GM21381 (cell line): Measurements from ENCODE around the gene CACUL1.
"Not testable (repeated sequence)": the region's sequence is repeated elsewhere in the genome, so short reads cannot be mapped to it uniquely, and the experiment has no call there.

Experiments used
- ATAC-seq: cut with Tn5 transposase; IDR thresholded peaks from one replicate; pipeline ENCODE4 v1.9.1; 2021; ENCODE audit warnings: mild to moderate bottlenecking, moderate library complexity; ENCODE audit not compliant: unreplicated experiment

The CACUL1 gene

GRCh38 chr10:118769898-118770600 is 15.3 kb upstream of the CACUL1 start:
- ATAC-seq, result no peak

GRCh38 chr10:118768041-118768919 is 13.5 kb upstream of the CACUL1 start:
- ATAC-seq, result no peak

- no peak for ATAC-seq
Observed at GRCh38 chr10:118767297-118768040, 12.7 kb upstream of the CACUL1 start.

GRCh38 chr10:118764195-118764594 is 9.4 kb upstream of the CACUL1 start:
- ATAC-seq, result no peak

- ATAC-seq, result no peak
Observed at GRCh38 chr10:118763202-118763988, 8.6 kb upstream of the CACUL1 start.

- no peak for ATAC-seq
Observed at GRCh38 chr10:118760265-118760664, 5.5 kb upstream of the CACUL1 start.

- ATAC-seq, result no peak
Observed at GRCh38 chr10:118758449-118758848, 3.7 kb upstream of the CACUL1 start.

GRCh38 chr10:118754229-118754555 is 578 bp downstream of the CACUL1 start:
- peak; percentile 12 for ATAC-seq

GRCh38 chr10:118753331-118754228 is 1.2 kb downstream of the CACUL1 start:
- ATAC-seq, result peak; percentile 13

- no peak for ATAC-seq
Observed at GRCh38 chr10:118752409-118752808, 2.4 kb downstream of the CACUL1 start.

GRCh38 chr10:118751265-118751664 is 3.5 kb downstream of the CACUL1 start:
- no peak for ATAC-seq

GRCh38 chr10:118748041-118748440 is 6.7 kb downstream of the CACUL1 start:
- ATAC-seq, result no peak

- ATAC-seq, result no peak
Observed at GRCh38 chr10:118746246-118746645, 8.5 kb downstream of the CACUL1 start.

- ATAC-seq, result no peak
Observed at GRCh38 chr10:118745056-118745455, 9.7 kb downstream of the CACUL1 start.

GRCh38 chr10:118744346-118744918 is 10.3 kb downstream of the CACUL1 start:
- ATAC-seq, result not testable (repeated sequence)

GRCh38 chr10:118742782-118743181 is 12.0 kb downstream of the CACUL1 start:
- no peak for ATAC-seq

- no peak for ATAC-seq
Observed at GRCh38 chr10:118742032-118742431, 12.7 kb downstream of the CACUL1 start.

- no peak for ATAC-seq
Observed at GRCh38 chr10:118738406-118738805, 16.4 kb downstream of the CACUL1 start.

- no peak for ATAC-seq
Observed at GRCh38 chr10:118737603-118738302, 17.0 kb downstream of the CACUL1 start.
